GM12892 (cell line): ENCODE results near the gene CCDC57.
"Not testable (repeated sequence)": the region's sequence is repeated elsewhere in the genome, so short reads cannot be mapped to it uniquely, and the experiment has no call there.

Source experiments
- POLR2A ChIP-seq: IDR thresholded peaks from 2 replicates; pipeline ENCODE4 v1.6.1; 2011; ENCODE audit warnings: low read depth, low read length, control low read depth
- POLR2AphosphoS5 ChIP-seq: IDR thresholded peaks from 2 replicates; pipeline ENCODE4 v1.6.1; 2011; ENCODE audit warnings: low read depth, low read length, control low read depth

DNA sequence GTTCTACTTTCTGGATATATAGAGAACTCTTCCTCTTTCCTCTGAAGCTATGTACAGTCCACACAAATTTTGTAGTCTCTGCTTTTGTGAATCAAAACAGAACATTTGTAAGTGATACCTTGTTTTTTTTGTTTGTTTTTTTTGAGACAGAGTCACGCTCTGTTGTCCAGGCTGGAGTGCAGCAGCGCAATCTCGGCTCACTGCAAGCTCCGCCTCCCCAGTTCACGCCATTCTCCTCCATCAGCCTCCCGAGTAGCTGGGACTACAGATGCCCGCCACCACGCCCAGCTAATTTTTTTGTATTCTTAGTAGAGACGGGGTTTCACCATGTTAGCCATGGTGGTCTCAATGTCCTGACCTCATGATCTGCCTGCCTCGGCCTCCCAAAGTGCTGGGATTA lies 72.7 kb downstream of the CCDC57 start:
- not testable (repeated sequence) for TF ChIP-seq POLR2A, POLR2AphosphoS5
